H1 (cell line): ENCODE data around the gene TMBIM6. TPM values are rescaled to one million over a fixed set of nuclear protein-coding genes. Genes with fewer than 3 reads are reported as not detected.

Source experiments
- CTCF ChIA-PET: fragments of 300-600 bp; sonication (Branson Sonifier 250); formaldehyde crosslinking; loops from one replicate; lab custom pipeline; 2021; ENCODE audit not compliant: partially characterized antibody; lab: Charles Lee
- POLR2A ChIA-PET: fragments of 300-600 bp; sonication (Branson Sonifier 250); formaldehyde crosslinking; loops from one replicate; lab custom pipeline; 2021; ENCODE audit warnings: inconsistent platforms; ENCODE audit not compliant: partially characterized antibody; lab: Charles Lee
- DNase-seq, 2 experiments: peaks; one replicate each; pipeline versions ENCODE4 v3.0.0 to v3.0.0-alpha.2; 2010 to 2022; ENCODE audit warnings: low spot score in 2 of 2, low read depth in 1 of 2, mixed read lengths in 1 of 2
- FAIRE-seq: peaks from 2 replicates; lab custom pipeline; 2011; peaks lifted over from hg19 to GRCh38; lab: Jason Lieb, UNC
- H2AFZ ChIP-seq: 2 replicates; pipeline ENCODE4 v1.8.1; 2012; ENCODE audit warnings: low read length, inconsistent platforms
- H2AK5ac ChIP-seq: 2 replicates; pipeline ENCODE4 v1.6.1; 2013; ENCODE audit warnings: low read depth, low read length
- H2BK120ac ChIP-seq: replicated peaks from 2 replicates; pipeline ENCODE3; 2013; ENCODE audit warnings: low read depth, low read length, inconsistent platforms
- H2BK12ac ChIP-seq: 2 replicates; pipeline ENCODE4 v1.6.1; 2013; ENCODE audit warnings: low read depth, low read length
- H2BK15ac ChIP-seq: 2 replicates; pipeline ENCODE4 v1.6.1; 2013; ENCODE audit warnings: low read length
- H2BK20ac ChIP-seq: 2 replicates; pipeline ENCODE4 v1.6.1; 2013; ENCODE audit warnings: low read length
- H2BK5ac ChIP-seq: 2 replicates; pipeline ENCODE4 v1.6.1; 2013; ENCODE audit warnings: low read depth, low read length
- H3K14ac ChIP-seq: 2 replicates; pipeline ENCODE4 v1.6.1; 2013; ENCODE audit warnings: inconsistent platforms; ENCODE audit not compliant: insufficient read length
- H3K18ac ChIP-seq: 2 replicates; pipeline ENCODE4 v1.6.1; 2013; ENCODE audit warnings: low read length; ENCODE audit errors: extremely low read depth
- H3K23ac ChIP-seq: 2 replicates; pipeline ENCODE4 v1.6.1; 2013; ENCODE audit warnings: inconsistent platforms; ENCODE audit not compliant: insufficient read length
- H3K23me2 ChIP-seq: 2 replicates; pipeline ENCODE4 v1.6.1; 2013; ENCODE audit warnings: low read depth, low read length
- H3K27ac ChIP-seq: 2 replicates; pipeline ENCODE4 v1.6.1; 2011; ENCODE audit warnings: low read depth, low read length, inconsistent platforms
- H3K27me3 ChIP-seq, 4 experiments: replicated peaks in 1 of 4; 1 replicate in 1 of 4; 2 replicates in 3 of 4; pipeline versions ENCODE4 v1.6.1 to v1.8.1; 2011 to 2013; ENCODE audit warnings: low read length in 3 of 4, mild to moderate bottlenecking in 3 of 4, inconsistent platforms in 2 of 4, mixed read lengths in 2 of 4, moderate library complexity in 1 of 4; ENCODE audit not compliant: control insufficient read depth in 3 of 4, insufficient read depth in 3 of 4; ENCODE audit errors: extremely low read depth in 1 of 4
- H3K36me3 ChIP-seq, 4 experiments: 2 replicates each; pipeline versions ENCODE4 v1.6.1 to v1.8.1; 2011 to 2013; ENCODE audit warnings: mild to moderate bottlenecking in 4 of 4, low read length in 3 of 4, moderate library complexity in 2 of 4, control low read depth in 1 of 4, inconsistent platforms in 1 of 4; ENCODE audit not compliant: insufficient read depth in 4 of 4, control insufficient read depth in 2 of 4
- H3K4ac ChIP-seq: replicated peaks from 2 replicates; pipeline ENCODE3; 2013; ENCODE audit warnings: low read length, low read depth, mixed read lengths, inconsistent platforms; ENCODE audit not compliant: insufficient read length
- H3K4me1 ChIP-seq, 4 experiments: replicated peaks in 1 of 4; 1 replicate in 1 of 4; 2 replicates in 3 of 4; pipeline versions ENCODE4 v1.6.1 to v1.8.1; 2011 to 2013; ENCODE audit warnings: low read length in 3 of 4, inconsistent platforms in 2 of 4, mixed read lengths in 1 of 4; ENCODE audit not compliant: insufficient read depth in 4 of 4, control insufficient read depth in 3 of 4
- H3K4me2 ChIP-seq, 2 experiments: 2 replicates each; pipeline versions ENCODE4 v1.6.1 to v1.8.1; 2011 to 2013; ENCODE audit warnings: low read depth in 2 of 2, low read length in 2 of 2, control low read depth in 1 of 2, inconsistent platforms in 1 of 2, mild to moderate bottlenecking in 1 of 2; ENCODE audit not compliant: insufficient read depth in 1 of 2
- H3K4me3 ChIP-seq, 4 experiments: fragments of 200-600, 300-600 bp in 1 of 4; sonication (generic), shearing (Covaris generic), sonication (Bioruptor Twin) in 1 of 4; 2 replicates each; pipeline versions ENCODE4 v1.5.1 to v1.8.1; 2011 to 2016; ENCODE audit warnings: low read length in 4 of 4, low read depth in 3 of 4, control low read depth in 2 of 4, inconsistent platforms in 2 of 4, mild to moderate bottlenecking in 2 of 4, mixed read lengths in 1 of 4, moderate library complexity in 1 of 4; ENCODE audit not compliant: insufficient read depth in 2 of 4; ENCODE audit errors: extremely low read depth in 1 of 4
- H3K56ac ChIP-seq: replicated peaks from 2 replicates; pipeline ENCODE3; 2013; ENCODE audit warnings: low read depth, mild to moderate bottlenecking, mixed read lengths, low read length, inconsistent platforms; ENCODE audit not compliant: insufficient read length
- H3K79me1 ChIP-seq: 2 replicates; pipeline ENCODE4 v1.6.1; 2013; ENCODE audit warnings: low read depth, low read length, control low read depth
- H3K79me2 ChIP-seq, 2 experiments: 2 replicates each; pipeline versions ENCODE4 v1.6.1 to v1.8.1; 2012 to 2013; ENCODE audit warnings: low read length in 2 of 2, mild to moderate bottlenecking in 2 of 2, inconsistent platforms in 1 of 2; ENCODE audit not compliant: insufficient read depth in 2 of 2, control insufficient read depth in 1 of 2
- H3K9ac ChIP-seq, 4 experiments: replicated peaks in 1 of 4; 1 replicate in 1 of 4; 2 replicates in 3 of 4; pipeline versions ENCODE4 v1.6.1 to v1.8.1; 2011 to 2013; ENCODE audit warnings: low read depth in 3 of 4, low read length in 3 of 4, control low read depth in 2 of 4, mild to moderate bottlenecking in 2 of 4, moderate library complexity in 2 of 4, inconsistent platforms in 1 of 4; ENCODE audit errors: extremely low read depth in 1 of 4
- H3K9me3 ChIP-seq, 2 experiments: 2 replicates each; pipeline versions ENCODE4 v1.6.1 to v1.8.1; 2012 to 2013; ENCODE audit warnings: mild to moderate bottlenecking in 2 of 2, moderate library complexity in 2 of 2, control low read depth in 1 of 2, inconsistent platforms in 1 of 2, low read depth in 1 of 2, low read length in 1 of 2, mixed read lengths in 1 of 2; ENCODE audit not compliant: insufficient read depth in 2 of 2
- H4K20me1 ChIP-seq, 2 experiments: replicated peaks in 1 of 2; 2 replicates each; pipeline versions ENCODE3 to v1.8.1; 2011 to 2013; ENCODE audit warnings: inconsistent platforms in 2 of 2, low read length in 2 of 2, mild to moderate bottlenecking in 1 of 2; ENCODE audit not compliant: insufficient read depth in 2 of 2, control insufficient read depth in 1 of 2
- H4K5ac ChIP-seq: 2 replicates; pipeline ENCODE4 v1.6.1; 2013; ENCODE audit warnings: low read length, low read depth, mixed read lengths, inconsistent platforms; ENCODE audit not compliant: insufficient read length
- H4K8ac ChIP-seq: 2 replicates; pipeline ENCODE4 v1.8.0; 2013; ENCODE audit warnings: mild to moderate bottlenecking, moderate library complexity, low read length, inconsistent platforms; ENCODE audit not compliant: insufficient read depth; ENCODE audit errors: extremely low read depth
- H4K91ac ChIP-seq: replicated peaks from 2 replicates; pipeline ENCODE3; 2013; ENCODE audit warnings: low read length, mixed read lengths, inconsistent platforms; ENCODE audit not compliant: insufficient read length
- CBX5 ChIP-seq: fragments of 300-800, 300-1000 bp; sonication (generic); IDR thresholded peaks from 2 replicates; pipeline ENCODE4 v1.7.1; 2016; ENCODE audit warnings: antibody characterized with exemption, low read length, low read depth
- CBX8 ChIP-seq: fragments of 300-800, 300-1000 bp; sonication (generic); IDR thresholded peaks from 2 replicates; pipeline ENCODE4 v1.7.1; 2016; ENCODE audit warnings: low read depth, low read length, borderline replicate concordance
- E2F6 ChIP-seq: IDR thresholded peaks from 2 replicates; pipeline ENCODE4 v1.6.1; 2012; ENCODE audit warnings: inconsistent platforms
- EGR1 ChIP-seq: IDR thresholded peaks from 2 replicates; pipeline ENCODE4 v1.6.1; 2011; ENCODE audit warnings: low read depth, low read length, borderline replicate concordance
- GTF2F1 ChIP-seq: IDR thresholded peaks from 2 replicates; pipeline ENCODE4 v1.6.1; 2012; ENCODE audit warnings: low read depth, low read length, improper control_type of control experiment, borderline replicate concordance
- NANOG ChIP-seq: IDR thresholded peaks from 2 replicates; pipeline ENCODE4 v1.6.1; 2011; ENCODE audit warnings: low read length, low read depth, mild to moderate bottlenecking, inconsistent platforms; ENCODE audit not compliant: insufficient read depth, poor library complexity, severe bottlenecking
- RAD21 ChIP-seq, 2 experiments: IDR thresholded peaks in 1 of 2; conservative IDR thresholded peaks in 1 of 2; 2 replicates each; pipeline ENCODE4 v1.6.1; 2011; ENCODE audit warnings: low read depth in 2 of 2, low read length in 2 of 2, improper control_type of control experiment in 1 of 2, inconsistent platforms in 1 of 2, mild to moderate bottlenecking in 1 of 2, moderate library complexity in 1 of 2
- RNF2 ChIP-seq: fragments of 200-900, 300-1000 bp; sonication (generic); IDR thresholded peaks from 2 replicates; pipeline ENCODE4 v1.7.1; 2016; ENCODE audit warnings: borderline replicate concordance, low read depth, mild to moderate bottlenecking, antibody characterized with exemption, low read length; ENCODE audit not compliant: poor library complexity, severe bottlenecking; ENCODE audit errors: missing control alignments
- SIN3A ChIP-seq, 2 experiments: IDR thresholded peaks in 1 of 2; conservative IDR thresholded peaks in 1 of 2; 2 replicates each; pipeline ENCODE4 v1.6.1; 2011 to 2012; ENCODE audit warnings: low read length in 2 of 2, improper control_type of control experiment in 1 of 2, low read depth in 1 of 2, mild to moderate bottlenecking in 1 of 2
- SIRT6 ChIP-seq: IDR thresholded peaks from one replicate; pipeline ENCODE4 v1.7.1; 2012; ENCODE audit warnings: low read length, inconsistent platforms
- SP1 ChIP-seq: IDR thresholded peaks from 2 replicates; pipeline ENCODE4 v1.6.1; 2011; ENCODE audit warnings: low read depth, low read length
- TAF7 ChIP-seq: optimal IDR thresholded peaks from 2 replicates; pipeline ENCODE3; 2011; ENCODE audit warnings: low read depth, mild to moderate bottlenecking, inconsistent platforms, low read length, moderate library complexity, borderline replicate concordance
- WGBS, 2 experiments: shearing (Covaris generic) in 1 of 2; methylation state at CpG; one replicate each; pipeline versions ENCODE4 v1.1.6 to v1.1.7; 2013 to 2015; ENCODE audit warnings: low lambda C conversion rate in 2 of 2, mixed read lengths in 2 of 2, inconsistent platforms in 1 of 2, low coverage in 1 of 2, missing lambda C conversion rate in 1 of 2; ENCODE audit not compliant: insufficient replicate concordance in 2 of 2, insufficient coverage in 1 of 2, insufficient read length in 1 of 2; ENCODE audit errors: extremely low coverage in 1 of 2, missing lambda C conversion rate in 1 of 2; 5-methylcytosine and 5-hydroxymethylcytosine counted together
- polyA plus RNA-seq, 7 experiments: library from polyadenylated mRNA; depleted of rRNA in 3 of 7; stranded (reverse) in 5 of 7; unstranded in 2 of 7; fragments of >200 nt in 5 of 7; fragments of 200-250 nt in 2 of 7; gene quantifications; 1 replicate in 5 of 7; 2 replicates in 1 of 7; 4 replicates in 1 of 7; pipeline versions ENCODE4 v1.2.1 to v1.2.3, GENCODE V29; 2011 to 2013; ENCODE audit warnings: missing spikeins in 2 of 7, mixed read lengths in 2 of 7
- total RNA-seq: library from RNA; stranded (reverse); fragmentation: NEBNext Ultra II Directional; extraction: Animal tissue kit (Norgen Biotek cat#: 25700); gene quantifications from 2 replicates; pipeline ENCODE4 v1.2.1, GENCODE V29; 2021

Gene TMBIM6
- total and polyA plus RNA-seq, 2 of the 8 experiments (the other 6 are each of a cell fraction or from before 2014, with no cell fraction given), result 423 to 556 TPM

- Histone ChIP-seq H3K14ac (no peak overlapping the region), H2BK20ac (no peak overlapping the region), H3K18ac (no peak overlapping the region), H3K9me3 (no peaks in the 10 kb centered on the region), H4K20me1 (peaks cover 0 to 8% of the 10 kb centered on the region in 2 experiments), H4K8ac (no peak overlapping the region), H3K4ac (no peak overlapping the region), H4K5ac (no peak overlapping the region), H3K23me2 (no peaks in the 10 kb centered on the region), H3K27me3 (no peaks in the 10 kb centered on the region), H3K4me2 (no peak overlapping the region), H3K36me3 (peaks cover 2 to 21% (median 17%) of the 10 kb centered on the region in 4 experiments; a peak in 6 of 8 replicates), H3K23ac (no peak overlapping the region), H2AFZ (no peak overlapping the region), H3K79me2 (no peaks in the 10 kb centered on the region), H2BK15ac (no peak overlapping the region), H3K56ac (no peak overlapping the region), H2AK5ac (no peak overlapping the region), H4K91ac (no peak overlapping the region), H3K4me3 (no peak overlapping the region), H2BK120ac (no peak overlapping the region), H3K9ac (no peak overlapping the region), H3K27ac (no peak overlapping the region), H2BK12ac (no peak overlapping the region), H2BK5ac (no peak overlapping the region), H3K4me1 (no peaks in the 10 kb centered on the region; a peak in 1 of 7 replicates), H3K79me1 (no peaks in the 10 kb centered on the region)
- DNase-seq (no peak), FAIRE-seq (no peak)
- ChIA-PET POLR2A (interaction anchor here (0.6 to 3.9 kb wide), 8 partner anchors 9 to 55 kb away, joined by 3 to 14 read pairs (median 8); partner anchors contain the start of genes NCKAP5L and TMBIM6), CTCF (interaction anchor here (0.6 to 8.1 kb wide), 10 partner anchors 8 to 151 kb away, joined by 3 to 54 read pairs (median 6); no protein-coding TSS in a partner anchor)
- 88% methylated on average over 12 of the region's 12 CpGs; no CpG with 5 or more reads in 1 of the 2 experiments for WGBS, 2 experiments
- no peak for TF ChIP-seq EGR1
- no peak for TF ChIP-seq GTF2F1
- no peak for TF ChIP-seq RNF2
- TF ChIP-seq SP1, result no peak
- TF ChIP-seq CBX8, result no peak
- no peak for TF ChIP-seq CBX5
- TF ChIP-seq SIRT6, result no peak
- no peak for TF ChIP-seq TAF7
- no peak for TF ChIP-seq NANOG
- TF ChIP-seq E2F6, result no peak
- TF ChIP-seq SIN3A (conservative IDR thresholded peaks at IDR 0.05 in 1 of 2, IDR thresholded peaks at IDR 0.05 in 1 of 2; ENCODE audit: low read depth in 1 of 2, low read length in 2 of 2), result no peak
- TF ChIP-seq RAD21 (IDR thresholded peaks at IDR 0.05 in 1 of 2, conservative IDR thresholded peaks at IDR 0.05 in 1 of 2; ENCODE audit: low read depth in 2 of 2, low read length in 2 of 2), result no peak
Measured at GRCh38 chr12:49796155-49796554, 54.8 kb downstream of the TMBIM6 start.
